ENCODE data around the gene IDUA. TPM values are rescaled to one million over a fixed set of nuclear protein-coding genes. Genes with fewer than 3 reads are reported as not detected.

IDUA gene
- total RNA-seq, 3 donors from 2014 or later = 29.7 to 45.7 (median 33.4) TPM

DNA sequence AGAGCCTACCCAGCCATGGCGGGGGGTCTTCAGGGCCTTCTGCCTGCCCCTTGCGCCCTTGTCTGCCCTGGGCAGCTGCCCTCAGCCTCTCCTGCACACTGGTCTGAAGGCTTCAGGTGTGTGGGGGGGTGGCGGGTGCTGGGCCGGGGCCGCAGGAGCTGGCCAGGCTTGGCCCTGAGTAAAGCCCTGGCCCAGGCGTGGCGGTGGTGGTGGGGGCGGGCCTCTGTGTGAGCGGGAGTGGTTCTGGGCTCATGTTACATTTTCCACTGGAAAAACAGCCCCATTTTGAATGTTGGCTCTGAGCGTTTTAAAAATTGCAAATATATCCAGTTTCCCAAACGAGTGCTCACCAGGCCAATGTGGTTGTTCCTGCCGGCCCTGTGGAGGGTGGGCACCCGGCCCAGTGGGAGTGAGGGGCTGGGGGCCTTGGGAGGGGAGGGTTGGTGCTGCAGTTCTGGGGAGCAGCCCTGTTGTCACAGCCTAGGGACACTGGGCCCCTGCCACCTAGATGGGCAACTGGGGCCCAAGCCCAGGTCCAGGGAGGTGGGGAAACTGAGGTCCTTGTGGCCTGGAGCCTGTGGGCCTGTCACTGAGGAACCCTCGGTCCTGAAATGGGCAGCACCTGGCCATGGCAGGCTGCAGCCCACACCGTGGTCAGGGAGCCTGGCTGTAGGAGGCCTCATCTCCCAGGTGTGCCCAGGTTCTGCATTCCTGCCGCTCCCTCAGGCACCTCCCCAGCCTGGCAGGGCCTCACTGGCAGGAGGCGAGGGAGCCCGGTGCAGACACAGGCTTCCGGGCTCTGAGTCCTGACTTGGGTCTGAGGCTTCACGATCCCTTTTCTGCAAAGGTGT lies 52.9 kb downstream of the IDUA start:
- TF ChIP-seq, protein P1, sequence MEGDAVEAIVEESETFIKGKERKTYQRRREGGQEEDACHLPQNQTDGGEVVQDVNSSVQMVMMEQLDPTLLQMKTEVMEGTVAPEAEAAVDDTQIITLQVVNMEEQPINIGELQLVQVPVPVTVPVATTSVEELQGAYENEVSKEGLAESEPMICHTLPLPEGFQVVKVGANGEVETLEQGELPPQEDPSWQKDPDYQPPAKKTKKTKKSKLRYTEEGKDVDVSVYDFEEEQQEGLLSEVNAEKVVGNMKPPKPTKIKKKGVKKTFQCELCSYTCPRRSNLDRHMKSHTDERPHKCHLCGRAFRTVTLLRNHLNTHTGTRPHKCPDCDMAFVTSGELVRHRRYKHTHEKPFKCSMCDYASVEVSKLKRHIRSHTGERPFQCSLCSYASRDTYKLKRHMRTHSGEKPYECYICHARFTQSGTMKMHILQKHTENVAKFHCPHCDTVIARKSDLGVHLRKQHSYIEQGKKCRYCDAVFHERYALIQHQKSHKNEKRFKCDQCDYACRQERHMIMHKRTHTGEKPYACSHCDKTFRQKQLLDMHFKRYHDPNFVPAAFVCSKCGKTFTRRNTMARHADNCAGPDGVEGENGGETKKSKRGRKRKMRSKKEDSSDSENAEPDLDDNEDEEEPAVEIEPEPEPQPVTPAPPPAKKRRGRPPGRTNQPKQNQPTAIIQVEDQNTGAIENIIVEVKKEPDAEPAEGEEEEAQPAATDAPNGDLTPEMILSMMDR (IDR thresholded peaks at IDR 0.05) = no peak
- H3K36me3 ChIP-seq (ENCODE audit: low read depth) = no peaks in the 10 kb centered on the region
- H3K4me3 ChIP-seq = no peak overlapping the region
- intact Hi-C loops (cut with DNase I, micrococcal nuclease) = no loop called here
- H3K4me1 ChIP-seq (ENCODE audit: low read depth) = peaks cover 19% of the 10 kb centered on the region
- no peaks in the 10 kb centered on the region for H3K9me3 ChIP-seq
- DNase-seq = peak in 1 of 3 donors; percentile 58
- ATAC-seq = peak; percentile 51

DNA sequence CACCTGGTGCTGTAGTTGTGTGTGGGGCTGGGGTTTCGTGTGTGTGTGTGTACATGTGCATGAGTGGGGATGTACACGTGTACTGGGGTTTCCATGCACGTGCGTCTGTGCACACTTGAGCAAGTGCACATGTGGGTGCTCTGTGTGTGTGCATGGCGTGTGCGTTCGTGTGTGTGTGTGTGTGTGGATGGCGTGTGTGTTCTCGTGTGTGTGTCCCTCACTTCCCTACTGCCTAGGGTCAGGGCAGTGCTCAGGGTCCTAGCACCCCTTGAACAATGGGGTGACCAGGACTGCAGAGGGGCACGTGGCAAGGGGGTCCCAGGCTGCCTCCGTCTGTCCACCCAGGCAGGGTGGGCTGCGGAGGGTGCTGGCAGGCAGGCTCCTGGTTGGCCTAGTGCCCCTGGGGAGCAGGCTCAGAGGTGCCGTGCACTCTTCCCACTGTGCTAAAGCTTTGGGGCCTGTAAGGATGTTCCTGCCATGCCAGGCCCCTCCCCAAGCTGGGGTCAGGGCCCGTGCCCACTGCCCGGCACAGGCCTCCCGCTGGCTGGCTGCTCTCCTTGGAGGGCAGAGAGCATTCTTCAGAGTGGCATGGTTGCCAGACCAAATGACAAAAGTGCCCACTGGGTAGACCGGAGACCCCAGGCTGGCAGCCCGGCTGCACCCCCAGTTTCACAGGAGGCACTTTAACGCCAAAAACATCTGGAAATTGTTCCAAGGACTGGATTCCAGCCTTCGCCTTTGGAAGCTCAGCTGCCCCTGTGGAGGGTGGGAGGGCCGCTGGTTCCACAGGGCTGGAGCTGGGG lies 53.7 kb downstream of the IDUA start:
- TF ChIP-seq, protein P1 (IDR thresholded peaks at IDR 0.05) = no peak
- no peak overlapping the region for H3K4me3 ChIP-seq
- no peaks in the 10 kb centered on the region for H3K9me3 ChIP-seq
- DNase-seq = peak in 1 of 3 donors; percentile 46
- H3K4me1 ChIP-seq (ENCODE audit: low read depth) = peaks cover 19% of the 10 kb centered on the region
- no peaks in the 10 kb centered on the region for H3K36me3 ChIP-seq (ENCODE audit: low read depth)
- intact Hi-C loops (cut with DNase I, micrococcal nuclease) = no loop called here
- ATAC-seq = no peak

DNA sequence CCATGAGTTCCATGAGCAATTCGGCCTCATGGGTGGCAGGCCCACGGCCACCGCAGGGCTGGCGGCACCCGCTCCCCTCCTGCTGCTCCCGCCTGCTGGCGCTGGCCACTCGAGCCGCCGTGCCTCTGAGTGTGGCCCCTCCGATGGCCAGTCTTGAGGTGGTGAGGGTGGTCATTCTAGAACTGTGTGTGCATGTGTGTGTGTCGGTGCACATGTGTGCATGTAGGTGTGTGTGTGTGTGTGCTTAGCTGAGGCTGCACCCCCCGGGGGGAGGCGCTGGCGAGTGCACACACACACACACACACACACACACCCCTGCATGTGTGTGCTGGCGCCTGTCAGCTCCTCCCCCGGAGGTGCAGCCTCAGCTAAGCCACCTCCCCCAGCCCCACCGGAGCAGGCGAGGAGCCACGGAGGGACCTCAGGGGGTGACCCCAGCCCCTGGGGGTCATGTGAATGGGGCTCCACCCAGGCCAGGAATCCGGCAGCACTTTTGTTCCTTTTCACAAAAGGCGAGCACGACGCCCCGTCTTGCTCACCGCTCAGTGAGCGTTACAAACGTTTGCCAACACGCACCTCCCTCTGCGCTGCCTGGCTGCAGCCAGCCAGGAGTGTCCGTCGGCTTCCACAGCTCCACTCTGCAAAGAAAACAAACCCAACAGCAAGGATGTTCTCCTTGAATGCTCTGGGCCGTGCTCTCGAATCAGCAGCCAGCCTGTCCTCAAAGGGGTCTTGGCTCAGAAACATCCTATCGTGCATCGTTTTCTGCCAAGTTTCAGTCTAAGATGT lies 54.5 kb downstream of the IDUA start:
- TF ChIP-seq, protein P1 (IDR thresholded peaks at IDR 0.05) = no peak
- no peak for ATAC-seq
- peak in 1 of 3 donors; percentile 55 for DNase-seq
- Histone ChIP-seq H3K4me1 (ENCODE audit: low read depth) (peaks cover 19% of the 10 kb centered on the region), H3K9me3 (no peaks in the 10 kb centered on the region), H3K36me3 (ENCODE audit: low read depth) (no peaks in the 10 kb centered on the region), H3K4me3 (no peak overlapping the region)
- intact Hi-C loops (cut with DNase I, micrococcal nuclease) = no loop called here

DNA sequence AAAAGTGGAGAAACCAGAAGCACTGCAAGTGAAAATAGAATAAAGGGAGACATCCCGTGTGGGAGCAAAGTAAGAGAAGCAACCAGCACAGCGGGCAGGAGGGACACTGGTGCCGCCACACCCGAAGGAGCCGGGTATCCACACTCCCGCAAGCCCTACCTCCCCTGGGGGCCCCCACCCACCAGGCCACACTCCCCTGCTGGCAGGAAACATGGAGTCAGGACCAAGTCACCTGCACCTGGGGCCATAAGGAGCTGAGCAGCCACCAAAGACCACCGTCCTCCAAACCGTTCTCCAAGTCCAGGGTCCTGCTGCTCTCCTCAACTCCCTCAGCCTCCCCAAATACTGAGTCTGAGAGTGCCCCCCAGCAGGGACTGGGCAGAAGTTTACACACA lies 55.1 kb downstream of the IDUA start:
- peak in 2 of 3 donors; percentile 18 to 48 for DNase-seq
- Histone ChIP-seq H3K4me1 (ENCODE audit: low read depth) (peaks cover 20% of the 10 kb centered on the region), H3K4me3 (no peak overlapping the region), H3K36me3 (ENCODE audit: low read depth) (no peaks in the 10 kb centered on the region), H3K9me3 (no peaks in the 10 kb centered on the region)
- no peak for ATAC-seq
- intact Hi-C loops (cut with DNase I, micrococcal nuclease) = no loop called here
- TF ChIP-seq, protein P1 (IDR thresholded peaks at IDR 0.05) = no peak

DNA sequence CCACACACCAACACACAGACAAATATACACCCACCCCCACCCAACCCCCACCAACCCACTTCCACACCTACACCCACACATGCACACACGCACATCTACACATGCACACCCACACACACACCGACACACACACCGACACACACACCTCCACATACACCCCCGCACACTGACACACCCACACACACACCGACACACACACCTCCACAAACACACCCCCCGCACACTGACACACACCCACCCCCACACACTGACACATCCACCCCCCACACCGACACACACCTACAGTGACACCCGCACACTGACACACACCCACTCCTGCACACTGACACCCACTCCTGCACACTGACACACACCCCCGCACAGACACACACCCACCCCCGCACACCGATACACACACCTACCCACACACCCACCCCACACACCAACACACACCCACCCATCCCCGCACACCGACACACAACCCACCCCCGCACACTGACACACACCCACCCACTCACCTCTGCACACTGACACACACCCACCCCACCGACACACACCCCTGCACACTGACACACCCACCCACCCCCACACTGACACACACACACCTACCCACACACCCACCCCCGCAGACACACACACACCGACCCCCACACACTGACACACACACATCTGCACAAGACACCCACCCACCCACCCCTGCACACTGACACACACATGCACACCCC lies 55.7 kb downstream of the IDUA start:
- TF ChIP-seq, protein P1 (IDR thresholded peaks at IDR 0.05) = no peak
- peaks cover 26% of the 10 kb centered on the region for H3K4me1 ChIP-seq (ENCODE audit: low read depth)
- no peak overlapping the region for H3K4me3 ChIP-seq
- intact Hi-C loops (cut with DNase I, micrococcal nuclease) = no loop called here
- peak in 2 of 3 donors; percentile 18 to 40 for DNase-seq
- no peaks in the 10 kb centered on the region for H3K9me3 ChIP-seq
- no peak for ATAC-seq
- H3K36me3 ChIP-seq (ENCODE audit: low read depth) = no peaks in the 10 kb centered on the region
